ENCODE data around the gene ANXA9. TPM values are rescaled to one million over a fixed set of nuclear protein-coding genes. Genes with fewer than 3 reads are reported as not detected.

ANXA9 gene
- total and polyA plus RNA-seq, 10 donors = 0.12 to 0.92 (median 0.29) TPM; not detected in 2

DNA sequence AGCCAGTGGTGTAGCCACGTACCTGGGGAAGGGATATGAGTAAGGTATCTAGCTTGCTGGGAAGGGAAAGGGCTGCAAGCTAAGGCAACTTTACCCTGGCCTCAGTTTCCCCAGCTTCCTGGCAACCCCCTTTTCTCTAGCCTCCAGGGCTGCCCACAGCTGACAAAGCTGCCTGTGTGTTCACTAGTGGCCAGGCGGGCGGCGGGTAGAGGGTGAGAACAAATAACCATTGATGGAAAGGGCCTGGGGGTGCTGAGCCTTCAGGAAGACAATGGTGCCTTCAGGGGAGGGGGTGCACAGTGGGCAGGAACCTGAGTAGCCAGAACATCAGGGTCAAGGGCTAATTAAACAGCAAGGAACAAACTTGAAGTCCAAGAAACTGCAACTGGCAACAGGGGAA, 13.6 kb upstream of the ANXA9 start:
- H3K4me1 ChIP-seq = peaks cover 22 to 48% (median 37%) of the 10 kb centered on the region in 6 donors
- 90 to 98% (median 97%) methylated on average over 4 of the region's 4 CpGs for WGBS, 5 donors
- DNase-seq = no peak

GRCh38 chr1:150969626-150970025, 12.5 kb upstream of the ANXA9 start:
- Histone ChIP-seq H3K4me1 (peaks cover 24 to 46% (median 40%) of the 10 kb centered on the region in 6 donors), H3K4me3 (no peak overlapping the region), H3K36me3 (peaks cover 0 to 47% (median 46%) of the 10 kb centered on the region in 6 donors), H3K9me3 (no peaks in the 10 kb centered on the region), H3K27ac (peak overlapping the region in 2 of 8 donors; percentile 30 to 97), H3K27me3 (replicated peaks in 1 of 7) (no peaks in the 10 kb centered on the region)
- DNase-seq = peak; percentile 24
- WGBS, 5 donors = 71 to 85% (median 77%) methylated on average over 3 of the region's 3 CpGs
- intact Hi-C loops (cut with DNase I; ENCODE audit: low total_unique reads) = loop anchor here (10.0 kb wide), 1 partner anchor 45 kb away; the partner anchor contains the start of gene SETDB1
- TF ChIP-seq POLR2AphosphoS5 (IDR thresholded peaks at IDR 0.05) (no peak), POLR2A (IDR thresholded peaks at IDR 0.05) (no peak)
- TF ChIP-seq, protein P1, sequence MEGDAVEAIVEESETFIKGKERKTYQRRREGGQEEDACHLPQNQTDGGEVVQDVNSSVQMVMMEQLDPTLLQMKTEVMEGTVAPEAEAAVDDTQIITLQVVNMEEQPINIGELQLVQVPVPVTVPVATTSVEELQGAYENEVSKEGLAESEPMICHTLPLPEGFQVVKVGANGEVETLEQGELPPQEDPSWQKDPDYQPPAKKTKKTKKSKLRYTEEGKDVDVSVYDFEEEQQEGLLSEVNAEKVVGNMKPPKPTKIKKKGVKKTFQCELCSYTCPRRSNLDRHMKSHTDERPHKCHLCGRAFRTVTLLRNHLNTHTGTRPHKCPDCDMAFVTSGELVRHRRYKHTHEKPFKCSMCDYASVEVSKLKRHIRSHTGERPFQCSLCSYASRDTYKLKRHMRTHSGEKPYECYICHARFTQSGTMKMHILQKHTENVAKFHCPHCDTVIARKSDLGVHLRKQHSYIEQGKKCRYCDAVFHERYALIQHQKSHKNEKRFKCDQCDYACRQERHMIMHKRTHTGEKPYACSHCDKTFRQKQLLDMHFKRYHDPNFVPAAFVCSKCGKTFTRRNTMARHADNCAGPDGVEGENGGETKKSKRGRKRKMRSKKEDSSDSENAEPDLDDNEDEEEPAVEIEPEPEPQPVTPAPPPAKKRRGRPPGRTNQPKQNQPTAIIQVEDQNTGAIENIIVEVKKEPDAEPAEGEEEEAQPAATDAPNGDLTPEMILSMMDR (IDR thresholded peaks at IDR 0.05 in 8 of 11, conservative IDR thresholded peaks at IDR 0.05 in 3 of 11) = no peak

More for the DNA sequence above, 13.6 kb upstream of the ANXA9 start:
- H3K27me3 ChIP-seq (replicated peaks in 1 of 7) = no peaks in the 10 kb centered on the region
- no peak overlapping the region for H3K27ac ChIP-seq
- TF ChIP-seq POLR2A (IDR thresholded peaks at IDR 0.05) (no peak), POLR2AphosphoS5 (IDR thresholded peaks at IDR 0.05) (no peak)
- TF ChIP-seq, protein P1 (IDR thresholded peaks at IDR 0.05 in 8 of 11, conservative IDR thresholded peaks at IDR 0.05 in 3 of 11) = no peak
- H3K4me3 ChIP-seq = no peak overlapping the region
- no peaks in the 10 kb centered on the region for H3K9me3 ChIP-seq
- intact Hi-C loops (cut with DNase I; ENCODE audit: low total_unique reads) = no loop called here
- peaks cover 0 to 59% (median 57%) of the 10 kb centered on the region in 6 donors for H3K36me3 ChIP-seq

GRCh38 chr1:150970808-150971582, 11.1 kb upstream of the ANXA9 start:
- Histone ChIP-seq H3K4me3 (peak overlapping the region in 1 of 8 donors; percentile 90), H3K27me3 (replicated peaks in 1 of 7) (no peaks in the 10 kb centered on the region), H3K9me3 (no peaks in the 10 kb centered on the region), H3K27ac (peak overlapping the region in 7 of 8 donors; percentile 44 to 97 (median 95)), H3K4me1 (peaks cover 28 to 57% (median 49%) of the 10 kb centered on the region in 6 donors), H3K36me3 (peaks cover 0 to 34% (median 32%) of the 10 kb centered on the region in 6 donors)
- peak; percentile 71 for DNase-seq
- TF ChIP-seq POLR2A (IDR thresholded peaks at IDR 0.05) (no peak), POLR2AphosphoS5 (IDR thresholded peaks at IDR 0.05) (peak; percentile 24 to 64 (median 45))
- intact Hi-C loops (cut with DNase I; ENCODE audit: low total_unique reads) = loop anchor here (10.0 kb wide), 1 partner anchor 46 kb away; the partner anchor contains the start of gene SETDB1
- WGBS, 5 donors = 60 to 70% (median 64%) methylated on average over 11 of the region's 11 CpGs

GRCh38 chr1:150971583-150972416, 10.3 kb upstream of the ANXA9 start:
- H3K27ac ChIP-seq = peak overlapping the region in 7 of 8 donors; percentile 39 to 97 (median 95)
- intact Hi-C loops (cut with DNase I; ENCODE audit: low total_unique reads) = loop anchor here (10.0 kb wide), 1 partner anchor 47 kb away; the partner anchor contains the start of gene SETDB1
- no peak for TF ChIP-seq POLR2A (IDR thresholded peaks at IDR 0.05)
- TF ChIP-seq, protein P1 (IDR thresholded peaks at IDR 0.05 in 8 of 11, conservative IDR thresholded peaks at IDR 0.05 in 3 of 11) = no peak
- no peak for TF ChIP-seq POLR2AphosphoS5 (IDR thresholded peaks at IDR 0.05)
- peaks cover 32 to 66% (median 57%) of the 10 kb centered on the region in 6 donors for H3K4me1 ChIP-seq
- DNase-seq = peak; percentile 58
- peaks cover 0 to 26% (median 24%) of the 10 kb centered on the region in 6 donors for H3K36me3 ChIP-seq
- WGBS, 5 donors = 78 to 85% (median 80%) methylated on average over 5 to 6 of the region's 6 CpGs
- no peaks in the 10 kb centered on the region for H3K9me3 ChIP-seq
- peak overlapping the region in 3 of 8 donors; percentile 67 to 90 (median 74) for H3K4me3 ChIP-seq
- no peaks in the 10 kb centered on the region for H3K27me3 ChIP-seq (replicated peaks in 1 of 7)

All from spleen (tissue), 11 donors.